OCI-LY7 (cell line): ENCODE data around the gene CD63. TPM values are rescaled to one million over a fixed set of nuclear protein-coding genes. Genes with fewer than 3 reads are reported as not detected.
A peak's percentile ranks its signal among the peaks of the same experiment; 100 is the strongest.

Experiments
- BruUV-seq: library from RNA; stranded (reverse); fragments of 400-500 nt; replicated peaks from 2 replicates; lab custom pipeline; 2021; lab: Mats Ljungman, UMichigan
- CTCF ChIA-PET: fragments of 300-600 bp; sonication (Branson Sonifier 250); formaldehyde crosslinking; loops from one replicate; lab custom pipeline; 2022; ENCODE audit warnings: antibody characterized with exemption; ENCODE audit not compliant: unreplicated experiment; lab: Charles Lee
- POLR2A ChIA-PET: fragments of 300-600 bp; sonication (Branson Sonifier 250); formaldehyde crosslinking; loops from one replicate; lab custom pipeline; 2022; ENCODE audit warnings: antibody characterized with exemption; lab: Charles Lee
- DNase-seq: peaks from one replicate; pipeline ENCODE4 v3.0.0-alpha.2; 2015; ENCODE audit warnings: low spot score
- H2AFZ ChIP-seq: fragments of 200-600 bp; sonication (generic), shearing (Covaris generic); 2 replicates; pipeline ENCODE4 v1.6.1; 2014; ENCODE audit warnings: mild to moderate bottlenecking, antibody characterized with exemption, low read length, moderate library complexity
- H3K27ac ChIP-seq: fragments of 200-600 bp; sonication (generic); 2 replicates; pipeline ENCODE4 v1.5.1; 2014; ENCODE audit warnings: mixed run types, low read depth, mild to moderate bottlenecking, moderate library complexity, low read length, inconsistent platforms; ENCODE audit not compliant: poor library complexity, severe bottlenecking
- H3K36me3 ChIP-seq: fragments of 200-600 bp; sonication (generic); 2 replicates; pipeline ENCODE4 v1.6.1; 2014; ENCODE audit warnings: mild to moderate bottlenecking, antibody characterized with exemption, low read length, moderate library complexity, mixed read lengths; ENCODE audit not compliant: insufficient read depth
- H3K4me1 ChIP-seq: fragments of 200-600 bp; sonication (generic); 2 replicates; pipeline ENCODE4 v1.5.1; 2014; ENCODE audit warnings: mild to moderate bottlenecking, low read length; ENCODE audit not compliant: insufficient read depth, poor library complexity, severe bottlenecking
- H3K4me2 ChIP-seq: fragments of 200-600 bp; sonication (generic); 2 replicates; pipeline ENCODE4 v1.6.1; 2014; ENCODE audit warnings: mild to moderate bottlenecking, low read length
- H3K4me3 ChIP-seq: fragments of 200-600 bp; sonication (generic); 2 replicates; pipeline ENCODE4 v1.5.1; 2014; ENCODE audit warnings: mild to moderate bottlenecking, low read depth, low read length; ENCODE audit not compliant: poor library complexity, severe bottlenecking
- H3K79me2 ChIP-seq: fragments of 200-600 bp; sonication (generic); 2 replicates; pipeline ENCODE4 v1.6.1; 2016; ENCODE audit warnings: low read depth, mild to moderate bottlenecking, low read length, moderate library complexity, mixed read lengths; ENCODE audit not compliant: insufficient read depth
- H3K9me2 ChIP-seq: fragments of 200-600 bp; sonication (generic); 2 replicates; pipeline ENCODE4 v1.6.1; 2016; ENCODE audit warnings: mild to moderate bottlenecking, low read length, mixed read lengths; ENCODE audit not compliant: insufficient read depth
- H3K9me3 ChIP-seq: fragments of 200-600 bp; sonication (generic); 2 replicates; pipeline ENCODE4 v1.6.1; 2014; ENCODE audit warnings: mild to moderate bottlenecking, mixed run types, low read length, mixed read lengths
- H4K20me1 ChIP-seq: fragments of 200-600 bp; sonication (generic); 2 replicates; pipeline ENCODE4 v1.6.1; 2014; ENCODE audit warnings: mild to moderate bottlenecking, antibody characterized with exemption, low read length, moderate library complexity, mixed read lengths; ENCODE audit not compliant: insufficient read depth
- EZH2phosphoT487 ChIP-seq: fragments of 200-600 bp; sonication (generic); IDR thresholded peaks from 2 replicates; pipeline ENCODE4 v1.6.1; 2018; ENCODE audit warnings: low read depth, borderline replicate concordance, mild to moderate bottlenecking, mixed run types, antibody characterized with exemption, low read length, moderate library complexity, mixed read lengths
- intact Hi-C: fragments of 100-400 bp; cut with micrococcal nuclease; formaldehyde crosslinking; loops from one replicate; pipeline ENCODE4 v1.10.0; 2022; ENCODE audit not compliant: unreplicated experiment
- total RNA-seq, 2 experiments: library from RNA; depleted of rRNA in 1 of 2; stranded (reverse); fragments of >200 nt in 1 of 2; shearing (Covaris generic) in 1 of 2; gene quantifications; 2 replicates each; pipeline ENCODE4 v1.2.3, GENCODE V29; 2014 to 2022
- TF ChIP-seq, protein P1 (sequence below): fragments of 200-600 bp; sonication (generic); conservative IDR thresholded peaks from 2 replicates; pipeline ENCODE4 v1.5.1; 2014; ENCODE audit warnings: mild to moderate bottlenecking, antibody characterized with exemption, low read length, moderate library complexity, mixed read lengths

The CD63 gene
- total RNA-seq, 2 experiments from 2014 or later: 102 to 130 TPM

DNA sequence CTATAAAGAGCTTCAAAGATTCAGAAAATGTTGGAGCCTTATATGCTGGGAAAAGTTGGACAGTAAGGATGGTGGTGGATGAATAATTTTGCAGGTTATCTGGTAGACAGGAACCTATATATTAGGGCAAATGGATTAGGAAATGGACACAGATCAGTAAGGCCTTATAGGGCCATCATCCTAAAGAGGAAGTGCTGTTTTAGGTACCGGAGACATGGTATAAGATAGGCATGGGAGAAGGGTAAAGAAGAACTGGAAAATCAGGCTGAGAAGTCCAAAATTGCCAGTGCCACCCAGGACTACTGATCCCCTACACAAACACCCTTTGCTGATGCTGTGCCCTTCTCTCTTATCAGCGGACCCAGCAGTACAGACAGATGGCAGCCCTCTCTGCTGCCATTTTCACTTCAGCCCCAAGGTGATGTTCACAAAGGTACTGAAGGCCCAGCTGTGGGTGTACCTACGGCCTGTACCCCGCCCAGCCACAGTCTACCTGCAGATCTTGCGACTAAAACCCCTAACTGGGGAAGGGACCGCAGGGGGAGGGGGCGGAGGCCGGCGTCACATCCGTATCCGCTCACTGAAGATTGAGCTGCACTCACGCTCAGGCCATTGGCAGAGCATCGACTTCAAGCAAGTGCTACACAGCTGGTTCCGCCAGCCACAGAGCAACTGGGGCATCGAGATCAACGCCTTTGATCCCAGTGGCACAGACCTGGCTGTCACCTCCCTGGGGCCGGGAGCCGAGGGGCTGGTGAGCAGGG is 19.6 kb upstream of the CD63 start:
- intact Hi-C loops: no loop called here
- POLR2A ChIA-PET: interaction anchor here (0.8 to 1.5 kb wide), 5 partner anchors 24 to 78 kb away, joined by 3 to 5 read pairs (median 4); no protein-coding TSS in a partner anchor
- no peak for DNase-seq

DNA sequence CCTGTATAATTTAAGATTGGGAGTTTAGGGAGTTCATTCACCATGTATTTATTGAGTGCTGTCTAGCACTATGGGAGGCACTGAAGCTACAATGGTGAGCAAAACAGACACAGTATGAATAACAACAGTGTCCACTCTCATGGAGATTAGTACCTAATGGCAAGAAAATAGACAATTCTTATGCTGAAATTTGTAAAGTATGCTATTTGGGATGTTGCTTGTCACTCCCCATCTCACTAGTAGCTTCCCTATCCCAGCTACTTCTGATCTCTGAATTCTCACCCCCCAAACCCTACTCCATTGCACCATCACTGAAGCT is 18.1 kb upstream of the CD63 start:
- no peak for DNase-seq
- no peaks in the 10 kb centered on the region for H3K9me2 ChIP-seq
- 0 out of 2 replicates have a peak overlapping the region, but pooled peaks have one; percentile 100 for H3K4me2 ChIP-seq
- H3K27ac ChIP-seq: peak overlapping the region; percentile 43
- TF ChIP-seq, protein P1, sequence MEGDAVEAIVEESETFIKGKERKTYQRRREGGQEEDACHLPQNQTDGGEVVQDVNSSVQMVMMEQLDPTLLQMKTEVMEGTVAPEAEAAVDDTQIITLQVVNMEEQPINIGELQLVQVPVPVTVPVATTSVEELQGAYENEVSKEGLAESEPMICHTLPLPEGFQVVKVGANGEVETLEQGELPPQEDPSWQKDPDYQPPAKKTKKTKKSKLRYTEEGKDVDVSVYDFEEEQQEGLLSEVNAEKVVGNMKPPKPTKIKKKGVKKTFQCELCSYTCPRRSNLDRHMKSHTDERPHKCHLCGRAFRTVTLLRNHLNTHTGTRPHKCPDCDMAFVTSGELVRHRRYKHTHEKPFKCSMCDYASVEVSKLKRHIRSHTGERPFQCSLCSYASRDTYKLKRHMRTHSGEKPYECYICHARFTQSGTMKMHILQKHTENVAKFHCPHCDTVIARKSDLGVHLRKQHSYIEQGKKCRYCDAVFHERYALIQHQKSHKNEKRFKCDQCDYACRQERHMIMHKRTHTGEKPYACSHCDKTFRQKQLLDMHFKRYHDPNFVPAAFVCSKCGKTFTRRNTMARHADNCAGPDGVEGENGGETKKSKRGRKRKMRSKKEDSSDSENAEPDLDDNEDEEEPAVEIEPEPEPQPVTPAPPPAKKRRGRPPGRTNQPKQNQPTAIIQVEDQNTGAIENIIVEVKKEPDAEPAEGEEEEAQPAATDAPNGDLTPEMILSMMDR: no peak
- no peak for TF ChIP-seq EZH2phosphoT487
- no TSS peak for BruUV-seq
- ChIA-PET POLR2A (interaction anchor here (0.7 to 2.0 kb wide), 8 partner anchors 9 to 298 kb away, joined by 3 to 8 read pairs (median 4); partner anchors contain the start of genes ORMDL2 and SARNP), CTCF (interaction anchor here (0.5 kb wide), 1 partner anchor 76 kb away, joined by 4 read pairs; no protein-coding TSS in a partner anchor)
- H4K20me1 ChIP-seq: peaks cover 17% of the 10 kb centered on the region; the same call in 1 of the 2 replicates
- no peak overlapping the region for H3K4me3 ChIP-seq
- H3K4me1 ChIP-seq: peaks cover 39% of the 10 kb centered on the region
- H3K36me3 ChIP-seq: peaks cover 46% of the 10 kb centered on the region; the same call in 1 of the 2 replicates
- H3K79me2 ChIP-seq: peaks cover 18% of the 10 kb centered on the region; the same call in 1 of the 2 replicates
- intact Hi-C loops: no loop called here
- no peak overlapping the region for H2AFZ ChIP-seq
- no peaks in the 10 kb centered on the region for H3K9me3 ChIP-seq

More for the DNA sequence above, 19.6 kb upstream of the CD63 start:
- H3K27ac ChIP-seq: no peak overlapping the region
- H3K4me3 ChIP-seq: no peak overlapping the region
- H3K9me2 ChIP-seq: no peaks in the 10 kb centered on the region
- peaks cover 30% of the 10 kb centered on the region for H3K4me1 ChIP-seq
- CTCF ChIA-PET: no interaction called here
- no TSS peak for BruUV-seq
- peaks cover 61% of the 10 kb centered on the region for H3K36me3 ChIP-seq
- TF ChIP-seq, protein P1: no peak
- TF ChIP-seq EZH2phosphoT487: no peak
- peaks cover 17% of the 10 kb centered on the region; the same call in 1 of the 2 replicates for H4K20me1 ChIP-seq
- H3K79me2 ChIP-seq: peaks cover 18% of the 10 kb centered on the region; the same call in 1 of the 2 replicates
- H3K9me3 ChIP-seq: no peaks in the 10 kb centered on the region
- no peak overlapping the region for H3K4me2 ChIP-seq
- no peak overlapping the region for H2AFZ ChIP-seq
